WTC11 (cell line): Measurements from ENCODE around the gene ADK. TPM values are rescaled to one million over a fixed set of nuclear protein-coding genes. Genes with fewer than 3 reads are reported as not detected.

ENCODE experiments used
- ATAC-seq: fragments of 200-7000 bp; cut with Tn5 transposase; 2 replicates; pipeline ENCODE4 v1.10.0; 2021; ENCODE audit warnings: mild to moderate bottlenecking, moderate library complexity
- CTCF ChIA-PET: fragments of 300-600 bp; sonication (Branson Sonifier 250); formaldehyde crosslinking; loops from one replicate; lab custom pipeline; 2021; ENCODE audit warnings: antibody characterized with exemption; lab: Charles Lee
- POLR2A ChIA-PET: fragments of 350-600 bp; sonication (Branson Sonifier 250); formaldehyde crosslinking; loops from one replicate; lab custom pipeline; 2021; ENCODE audit warnings: antibody characterized with exemption; lab: Charles Lee
- DNase-seq: peaks from one replicate; pipeline ENCODE4 v3.0.0; 2021; ENCODE audit warnings: low spot score
- H3K27ac Mint-ChIP-seq: 2 replicates; pipeline ENCODE4 v1.8.0; 2021; ENCODE audit warnings: mixed read lengths
- H3K27me3 Mint-ChIP-seq: 2 replicates; pipeline ENCODE4 v1.8.0; 2021; ENCODE audit warnings: low read depth, mild to moderate bottlenecking, moderate library complexity, mixed read lengths
- H3K36me3 Mint-ChIP-seq: 2 replicates; pipeline ENCODE4 v1.8.0; 2021; ENCODE audit warnings: mixed read lengths
- H3K4me1 Mint-ChIP-seq: 2 replicates; pipeline ENCODE4 v1.8.0; 2022; ENCODE audit warnings: mixed read lengths
- H3K4me3 Mint-ChIP-seq: 2 replicates; pipeline ENCODE4 v1.8.0; 2021; ENCODE audit warnings: mild to moderate bottlenecking, moderate library complexity, mixed read lengths
- H3K9me3 Mint-ChIP-seq: 2 replicates; pipeline ENCODE4 v1.8.0; 2021; ENCODE audit warnings: mixed read lengths
- E2F1 ChIP-seq: sonication (generic); formaldehyde crosslinking; IDR thresholded peaks from 2 replicates; pipeline ENCODE4 v1.8.0; 2022; ENCODE audit warnings: mild to moderate bottlenecking, missing genetic modification reagents
- EMX1 ChIP-seq: fragments of 250-450 bp; sonication (Bioruptor Pico); IDR thresholded peaks from 2 replicates; pipeline ENCODE4 v1.8.0; 2021; ENCODE audit warnings: mild to moderate bottlenecking
- ESRRA ChIP-seq: sonication (generic); formaldehyde crosslinking; IDR thresholded peaks from 2 replicates; pipeline ENCODE4 v1.8.1; 2022; ENCODE audit warnings: mild to moderate bottlenecking, missing genetic modification reagents, borderline replicate concordance
- ETV6 ChIP-seq: sonication (generic); formaldehyde crosslinking; IDR thresholded peaks from 2 replicates; pipeline ENCODE4 v1.8.1; 2022; ENCODE audit warnings: mild to moderate bottlenecking, missing genetic modification reagents
- GABPB1 ChIP-seq: sonication (generic); formaldehyde crosslinking; IDR thresholded peaks from 2 replicates; pipeline ENCODE4 v1.8.1; 2023; ENCODE audit warnings: mild to moderate bottlenecking, missing genetic modification reagents
- JUN ChIP-seq: sonication (generic); formaldehyde crosslinking; IDR thresholded peaks from 2 replicates; pipeline ENCODE4 v1.8.0; 2023; ENCODE audit warnings: mild to moderate bottlenecking, missing genetic modification reagents
- KAT7 ChIP-seq: sonication (generic); formaldehyde crosslinking; IDR thresholded peaks from 2 replicates; pipeline ENCODE4 v1.8.1; 2023; ENCODE audit warnings: missing genetic modification reagents, mild to moderate bottlenecking, borderline replicate concordance
- MLX ChIP-seq: sonication (generic); formaldehyde crosslinking; IDR thresholded peaks from 2 replicates; pipeline ENCODE4 v1.8.1; 2023; ENCODE audit warnings: mild to moderate bottlenecking, missing genetic modification reagents, moderate library complexity
- NFE2L1 ChIP-seq: sonication (generic); formaldehyde crosslinking; IDR thresholded peaks from 2 replicates; pipeline ENCODE4 v1.8.1; 2023; ENCODE audit warnings: missing genetic modification reagents
- NFYB ChIP-seq: sonication (generic); formaldehyde crosslinking; conservative IDR thresholded peaks from 2 replicates; pipeline ENCODE4 v1.8.0; 2022; ENCODE audit warnings: low read depth, missing genetic modification reagents
- NR1H2 ChIP-seq: sonication (generic); formaldehyde crosslinking; IDR thresholded peaks from 2 replicates; pipeline ENCODE4 v1.9.0; 2021; ENCODE audit warnings: mild to moderate bottlenecking, moderate library complexity, missing genetic modification reagents
- PREB ChIP-seq: sonication (generic); formaldehyde crosslinking; IDR thresholded peaks from 2 replicates; pipeline ENCODE4 v1.8.1; 2022; ENCODE audit warnings: mild to moderate bottlenecking, missing genetic modification reagents, moderate library complexity, borderline replicate concordance
- PRRX2 ChIP-seq: fragments of 250-450 bp; sonication (Bioruptor Pico); IDR thresholded peaks from 2 replicates; pipeline ENCODE4 v1.8.0; 2021; ENCODE audit warnings: mild to moderate bottlenecking
- RELA ChIP-seq: sonication (generic); formaldehyde crosslinking; IDR thresholded peaks from 2 replicates; pipeline ENCODE4 v1.8.1; 2022; ENCODE audit warnings: missing genetic modification reagents, mild to moderate bottlenecking, borderline replicate concordance
- RORB ChIP-seq: fragments of 250-450 bp; sonication (Bioruptor Pico); IDR thresholded peaks from 2 replicates; pipeline ENCODE4 v1.9.0; 2021; ENCODE audit warnings: mild to moderate bottlenecking
- TCF7 ChIP-seq: sonication (generic); formaldehyde crosslinking; IDR thresholded peaks from 2 replicates; pipeline ENCODE4 v1.8.0; 2022; ENCODE audit warnings: mild to moderate bottlenecking, low read depth, missing genetic modification reagents, moderate library complexity
- TEAD1 ChIP-seq: sonication (generic); formaldehyde crosslinking; IDR thresholded peaks from 2 replicates; pipeline ENCODE4 v1.8.0; 2022; ENCODE audit warnings: mild to moderate bottlenecking, missing genetic modification reagents
- ZMAT4 ChIP-seq: fragments of 250-450 bp; sonication (Bioruptor Pico); IDR thresholded peaks from 2 replicates; pipeline ENCODE4 v1.9.0; 2021; ENCODE audit warnings: mild to moderate bottlenecking
- ZNF121 ChIP-seq: sonication (generic); formaldehyde crosslinking; IDR thresholded peaks from 2 replicates; pipeline ENCODE4 v1.8.0; 2023; ENCODE audit warnings: missing genetic modification reagents
- ZNF263 ChIP-seq: sonication (generic); formaldehyde crosslinking; IDR thresholded peaks from 2 replicates; pipeline ENCODE4 v1.8.1; 2022; ENCODE audit warnings: low read depth, mild to moderate bottlenecking, moderate library complexity, missing genetic modification reagents
- ZNF317 ChIP-seq: sonication (generic); formaldehyde crosslinking; IDR thresholded peaks from 2 replicates; pipeline ENCODE4 v1.8.1; 2023; ENCODE audit warnings: low read depth, mild to moderate bottlenecking, moderate library complexity, missing genetic modification reagents, borderline replicate concordance
- ZNF416 ChIP-seq: fragments of 250-450 bp; sonication (Bioruptor Pico); IDR thresholded peaks from 2 replicates; pipeline ENCODE4 v1.9.0; 2021; ENCODE audit warnings: mild to moderate bottlenecking, inconsistent platforms
- ZSCAN18 ChIP-seq: fragments of 250-450 bp; sonication (Bioruptor Pico); IDR thresholded peaks from 2 replicates; pipeline ENCODE4 v2.1.2; 2022; ENCODE audit warnings: mild to moderate bottlenecking, moderate library complexity
- total RNA-seq: library from RNA; stranded (reverse); gene quantifications from 3 replicates; pipeline ENCODE4 v1.2.3, GENCODE V29; 2021

ADK gene
- total RNA-seq, 1 experiment from 2014 or later, result 32.7 TPM

- TF ChIP-seq E2F1 (CRISPR knock-in tag) (no peak), TCF7 (CRISPR knock-in tag) (no peak), ETV6 (no peak), TEAD1 (no peak), ESRRA (CRISPR knock-in tag) (no peak), NR1H2 (CRISPR knock-in tag) (no peak), ZNF317 (no peak), ZNF121 (CRISPR knock-in tag) (no peak), ZSCAN18 (CRISPR knock-in tag) (no peak), ZNF416 (CRISPR knock-in tag) (no peak), RELA (no peak)
Observed at GRCh38 chr10:74514322-74514721, 363.3 kb downstream of the ADK start (continued).

- ATAC-seq (no peak), DNase-seq (no peak)
- Mint-ChIP-seq H3K27ac (no peak overlapping the region), H3K36me3 (peaks cover 11% of the 10 kb centered on the region), H3K4me3 (no peak overlapping the region), H3K4me1 (peaks cover 15% of the 10 kb centered on the region), H3K9me3 (peaks cover 21% of the 10 kb centered on the region), H3K27me3 (no peaks in the 10 kb centered on the region)
- TF ChIP-seq NFYB (no peak), RORB (CRISPR knock-in tag) (no peak), ZMAT4 (no peak)
- POLR2A ChIA-PET, result no interaction called here
- CTCF ChIA-PET, result interaction anchor here (0.7 kb wide), 1 partner anchor 28 kb away, joined by 3 read pairs; no protein-coding TSS in a partner anchor
Observed at GRCh38 chr10:74518061-74518460, 367.0 kb downstream of the ADK start.

GRCh38 chr10:74521526-74521925 lies 370.5 kb downstream of the ADK start:
- no peak for ATAC-seq
- CTCF ChIA-PET, result no interaction called here
- no peaks in the 10 kb centered on the region for H3K36me3 Mint-ChIP-seq
- TF ChIP-seq PREB (CRISPR knock-in tag), result no peak
- TF ChIP-seq GABPB1 (CRISPR knock-in tag), result no peak
- no peak for TF ChIP-seq PRRX2 (CRISPR knock-in tag)
- TF ChIP-seq ZNF317, result no peak
- TF ChIP-seq EMX1, result no peak
- TF ChIP-seq MLX, result no peak
- no peak for TF ChIP-seq JUN (CRISPR knock-in tag)
- no peak for TF ChIP-seq NFE2L1
- no peak for TF ChIP-seq KAT7 (CRISPR knock-in tag)
- no peak for TF ChIP-seq ZNF121 (CRISPR knock-in tag)
- TF ChIP-seq ZNF263 (CRISPR knock-in tag), result no peak
- TF ChIP-seq, all 79 proteins: peak for 0
- peaks cover 19% of the 10 kb centered on the region for H3K4me1 Mint-ChIP-seq
- H3K4me3 Mint-ChIP-seq, result no peak overlapping the region
- no peak for DNase-seq
- no peaks in the 10 kb centered on the region for H3K9me3 Mint-ChIP-seq
- POLR2A ChIA-PET, result no interaction called here
- no peak overlapping the region for H3K27ac Mint-ChIP-seq
- no peaks in the 10 kb centered on the region for H3K27me3 Mint-ChIP-seq
